Body of pancreas (tissue), 4 donors: ENCODE results near the gene TRPM3. TPM values are rescaled to one million over a fixed set of nuclear protein-coding genes. Genes with fewer than 3 reads are reported as not detected.

Experiments
- ATAC-seq: fragments of 150-250 bp; one replicate; pipeline ENCODE4 v1.9.1; 2016
- DNase-seq, 4 donors: peaks; one replicate each; pipeline ENCODE4 v3.0.0-alpha.2; 2019
- H3K27ac ChIP-seq, 4 donors: fragments of 200-600 bp; sonication (generic); 1 replicate in 3 of 4; 2 replicates in 1 of 4; pipeline versions ENCODE4 v1.5.1 to v1.6.1; 2016 to 2019; ENCODE audit warnings: mild to moderate bottlenecking in 1 of 4, mixed read lengths in 1 of 4, moderate library complexity in 1 of 4
- H3K27me3 ChIP-seq, 2 donors: fragments of 200-600 bp; sonication (generic); one replicate each; pipeline ENCODE4 v1.6.0; 2016; ENCODE audit warnings: mild to moderate bottlenecking in 1 of 2
- H3K36me3 ChIP-seq, 2 donors: fragments of 200-600 bp; sonication (generic); replicated peaks in 1 of 2; 2 replicates each; pipeline ENCODE4 v1.5.1; 2016; ENCODE audit warnings: low read depth in 2 of 2; ENCODE audit not compliant: insufficient read depth in 1 of 2
- H3K4me1 ChIP-seq: fragments of 200-600 bp; sonication (generic); one replicate; pipeline ENCODE4 v1.6.0; 2016
- H3K4me3 ChIP-seq, 2 donors: fragments of 200-600 bp; sonication (generic); 1 replicate in 1 of 2; 2 replicates in 1 of 2; pipeline ENCODE4 v1.5.1; 2016 to 2019
- H3K9me3 ChIP-seq, 3 donors: fragments of 200-600 bp; sonication (generic); 1 replicate in 2 of 3; 2 replicates in 1 of 3; pipeline ENCODE4 v1.5.1; 2016
- CTCF ChIP-seq, 7 experiments: fragments of 450-650 bp in 4 of 7; fragments of 200-600 bp in 3 of 7; sonication (generic) in 3 of 7; IDR thresholded peaks; one replicate each; pipeline ENCODE4 v1.5.1; 2016 to 2019; ENCODE audit warnings: antibody characterized with exemption in 7 of 7
- POLR2A ChIP-seq, 3 donors: fragments of 450-650 bp; IDR thresholded peaks; one replicate each; pipeline ENCODE4 v1.6.1; 2016; ENCODE audit warnings: antibody characterized with exemption in 3 of 3, mild to moderate bottlenecking in 2 of 3
- WGBS, 2 donors: methylation state at CpG; one replicate each; pipeline ENCODE4 v1.1.5; 2017; 5-methylcytosine and 5-hydroxymethylcytosine counted together
- intact Hi-C: fragments of 100-400 bp; cut with DNase I; formaldehyde crosslinking; loops from one replicate; pipeline ENCODE4 v1.15.1; 2023
- total RNA-seq, 2 donors: library from RNA; depleted of rRNA; stranded (reverse); fragments of >200 nt; gene quantifications; one replicate each; pipeline ENCODE4 v1.1.0, GENCODE V29; 2016

Gene TRPM3
- total RNA-seq, 2 donors from 2014 or later, result 0.78 to 1.3 TPM

- Histone ChIP-seq H3K27ac (no peak overlapping the region), H3K27me3 (no peaks in the 10 kb centered on the region), H3K9me3 (no peaks in the 10 kb centered on the region), H3K4me3 (no peak overlapping the region), H3K36me3 (no peaks in the 10 kb centered on the region), H3K4me1 (peaks cover 6% of the 10 kb centered on the region)
- TF ChIP-seq CTCF (IDR thresholded peaks at IDR 0.05), result no peak
- TF ChIP-seq POLR2A (IDR thresholded peaks at IDR 0.05), result no peak
- DNase-seq, result no peak
- intact Hi-C loops, result no loop called here
- no peak for ATAC-seq
- 85 to 91% methylated on average over 2 of the region's 2 CpGs for WGBS, 2 donors
These were observed 566.5 kb downstream of the TRPM3 start for GRCh38 chr9:70554881-70555280.

GRCh38 chr9:70553707-70554673 lies 567.4 kb downstream of the TRPM3 start:
- Histone ChIP-seq H3K27me3 (no peaks in the 10 kb centered on the region), H3K9me3 (no peaks in the 10 kb centered on the region), H3K4me3 (no peak overlapping the region), H3K36me3 (no peaks in the 10 kb centered on the region), H3K27ac (peak overlapping the region in 2 of 4 donors; percentile 9 to 38), H3K4me1 (peaks cover 6% of the 10 kb centered on the region)
- intact Hi-C loops, result no loop called here
- no peak for TF ChIP-seq POLR2A (IDR thresholded peaks at IDR 0.05)
- no peak for TF ChIP-seq CTCF (IDR thresholded peaks at IDR 0.05)
- DNase-seq (peak in 2 of 4 donors; percentile 20 to 21), ATAC-seq (peak; percentile 77)
- WGBS, 2 donors, result 52 to 66% methylated on average over 10 to 12 of the region's 12 CpGs

DNA sequence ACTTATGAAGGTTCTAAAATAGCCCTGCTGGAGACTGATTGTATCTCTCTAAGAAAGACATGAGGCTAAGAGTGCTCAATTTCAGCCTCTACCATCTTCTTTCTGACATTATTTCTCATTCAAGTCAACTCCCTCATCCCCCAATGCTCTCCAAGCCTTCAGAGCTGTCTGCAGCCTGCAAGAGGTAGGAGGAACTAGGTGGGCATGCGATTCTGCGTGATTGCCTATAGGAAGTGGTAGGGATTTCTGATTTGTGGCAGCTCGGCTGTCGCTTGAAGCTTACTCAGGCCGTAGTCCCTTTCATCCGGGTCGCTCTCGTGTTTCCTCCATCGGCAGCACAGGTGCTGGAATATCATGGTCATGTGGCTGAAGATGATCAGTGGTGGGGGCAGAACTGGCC lies 568.9 kb downstream of the TRPM3 start:
- H3K9me3 ChIP-seq, result no peaks in the 10 kb centered on the region
- WGBS, 2 donors, result 89% methylated on average over 9 of the region's 9 CpGs
- no peak for ATAC-seq
- no peaks in the 10 kb centered on the region for H3K36me3 ChIP-seq
- intact Hi-C loops, result no loop called here
- no peaks in the 10 kb centered on the region for H3K27me3 ChIP-seq
- DNase-seq, result no peak
- no peak overlapping the region for H3K27ac ChIP-seq
- H3K4me1 ChIP-seq, result peaks cover 6% of the 10 kb centered on the region
- H3K4me3 ChIP-seq, result no peak overlapping the region
- TF ChIP-seq CTCF (IDR thresholded peaks at IDR 0.05), result no peak
- no peak for TF ChIP-seq POLR2A (IDR thresholded peaks at IDR 0.05)

- intact Hi-C loops, result no loop called here
- H3K4me1 ChIP-seq, result peaks cover 6% of the 10 kb centered on the region
- WGBS, 2 donors, result 56 to 69% methylated on average over 3 of the region's 3 CpGs
- H3K9me3 ChIP-seq, result no peaks in the 10 kb centered on the region
- DNase-seq (no peak), ATAC-seq (no peak)
- H3K36me3 ChIP-seq, result no peaks in the 10 kb centered on the region
- no peaks in the 10 kb centered on the region for H3K27me3 ChIP-seq
- no peak for TF ChIP-seq CTCF (IDR thresholded peaks at IDR 0.05)
- TF ChIP-seq POLR2A (IDR thresholded peaks at IDR 0.05), result no peak
- no peak overlapping the region for H3K27ac ChIP-seq
- no peak overlapping the region for H3K4me3 ChIP-seq
These were observed 569.6 kb downstream of the TRPM3 start for GRCh38 chr9:70551801-70552200.
